Heart left ventricle (tissue), 13 donors: ENCODE results near the gene TIGD6.

Source experiments
- POLR2A ChIP-seq, 2 donors: fragments of 450-650 bp; IDR thresholded peaks; one replicate each; pipeline ENCODE4 v1.6.1; 2017; ENCODE audit warnings: antibody characterized with exemption in 2 of 2, mild to moderate bottlenecking in 2 of 2, moderate library complexity in 2 of 2
- TF ChIP-seq, protein P1 (sequence below), 12 donors: fragments of 200-600 bp; sonication (generic) in 4 of 12; IDR thresholded peaks; one replicate each; pipeline versions ENCODE4 v1.5.0 to v1.8.0; 2018 to 2022; ENCODE audit warnings: antibody characterized with exemption in 12 of 12, mild to moderate bottlenecking in 5 of 12
- donor health status: ischemic (EF 13 %, LVEDD 7.1; RV severe dilation, severe dysfunction).
- donor health status: DM: no; HTN: yes; CAD: no.
- donor health status: DM: no; HTN: no; CAD: no.
- donor health status: ischemic (EF 25% LVEDD 6.9; RV normal size, moderate dysfunction).
- donor health status: ischemic (EF 25% LVEDD 5.7; RV mildly dilated, moderate dysfunction).
- donor health status: ischemic (EF 35%, LVEDD 5.7; RV mildly dilated, moderate dysfunction).
- donor health status: nonischemic (EF 11% LVEDD 7.7; RV severe dilation, severe dysfunction).
- donor health status: DM: yes; HTN: yes; CAD: no.
- donor health status: PGD.
- donor health status: ischemic (EF 29% LVEDD 5.4; RV normal size, mild dysfunction).
- donor health status: nonischemic (EF 23%, LVEDD 6.1; RV moderate dilation, normal function).

DNA sequence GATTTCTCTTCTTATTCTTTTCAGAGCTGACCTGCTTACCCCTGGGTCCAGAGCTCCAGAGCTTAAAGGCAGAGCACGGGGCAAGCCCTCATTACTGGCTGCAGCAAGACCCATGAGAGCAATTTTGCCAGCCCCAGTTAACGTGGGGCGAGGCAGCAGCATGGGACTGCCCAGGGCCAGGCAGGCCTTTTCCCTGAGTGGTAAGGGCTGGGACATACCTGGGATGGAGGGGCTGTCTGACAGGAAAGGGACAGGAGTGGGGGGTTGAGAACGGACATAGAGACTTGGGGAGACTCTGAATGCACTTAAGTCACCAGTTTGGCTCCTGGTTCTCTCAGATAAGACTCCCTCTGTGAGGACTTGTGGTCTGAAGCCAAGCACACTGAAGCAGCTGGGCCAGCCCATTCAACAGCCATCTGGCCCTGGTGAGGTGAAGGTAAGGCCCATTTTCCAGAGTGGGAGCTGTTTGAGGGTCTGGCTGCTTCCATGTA lies 26.3 kb upstream of the TIGD6 start:
- TF ChIP-seq, protein P1, sequence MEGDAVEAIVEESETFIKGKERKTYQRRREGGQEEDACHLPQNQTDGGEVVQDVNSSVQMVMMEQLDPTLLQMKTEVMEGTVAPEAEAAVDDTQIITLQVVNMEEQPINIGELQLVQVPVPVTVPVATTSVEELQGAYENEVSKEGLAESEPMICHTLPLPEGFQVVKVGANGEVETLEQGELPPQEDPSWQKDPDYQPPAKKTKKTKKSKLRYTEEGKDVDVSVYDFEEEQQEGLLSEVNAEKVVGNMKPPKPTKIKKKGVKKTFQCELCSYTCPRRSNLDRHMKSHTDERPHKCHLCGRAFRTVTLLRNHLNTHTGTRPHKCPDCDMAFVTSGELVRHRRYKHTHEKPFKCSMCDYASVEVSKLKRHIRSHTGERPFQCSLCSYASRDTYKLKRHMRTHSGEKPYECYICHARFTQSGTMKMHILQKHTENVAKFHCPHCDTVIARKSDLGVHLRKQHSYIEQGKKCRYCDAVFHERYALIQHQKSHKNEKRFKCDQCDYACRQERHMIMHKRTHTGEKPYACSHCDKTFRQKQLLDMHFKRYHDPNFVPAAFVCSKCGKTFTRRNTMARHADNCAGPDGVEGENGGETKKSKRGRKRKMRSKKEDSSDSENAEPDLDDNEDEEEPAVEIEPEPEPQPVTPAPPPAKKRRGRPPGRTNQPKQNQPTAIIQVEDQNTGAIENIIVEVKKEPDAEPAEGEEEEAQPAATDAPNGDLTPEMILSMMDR (IDR thresholded peaks at IDR 0.05) = no peak
- no peak for TF ChIP-seq POLR2A (IDR thresholded peaks at IDR 0.05)
